ENCODE data around the gene LNX2. TPM values are rescaled to one million over a fixed set of nuclear protein-coding genes. Genes with fewer than 3 reads are reported as not detected.
A peak's percentile ranks its signal among the peaks of the same experiment; 100 is the strongest.

The LNX2 gene
- polyA plus RNA-seq, 1 donor (not counting 4 experiments of a cell fraction or from before 2014, with no cell fraction given): 17.0 TPM

DNA sequence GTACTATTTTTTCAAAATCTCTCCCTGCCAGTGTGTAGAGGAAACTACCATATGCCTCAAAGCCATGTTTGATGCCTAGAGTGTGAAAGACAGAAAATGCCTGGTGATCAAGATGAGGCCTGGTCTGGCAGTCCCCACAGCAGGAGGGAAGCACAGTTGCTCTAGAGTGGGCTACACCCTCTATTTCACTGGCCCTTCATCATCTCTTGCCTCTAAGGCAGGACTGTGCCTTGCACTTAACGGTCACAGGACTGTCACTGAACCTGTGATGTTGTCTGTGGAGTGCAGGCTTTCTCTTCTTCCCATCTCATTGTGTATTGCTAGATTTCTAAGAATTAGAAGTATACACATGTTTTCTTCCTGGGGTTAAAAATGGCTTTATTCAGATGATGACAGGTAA, 17.7 kb upstream of the LNX2 start:
- no peaks in the 10 kb centered on the region for H3K27me3 ChIP-seq (ENCODE audit: control insufficient read depth, extremely low read depth, insufficient read depth, low read length)
- DNase-seq (ENCODE audit: low read depth, low spot score): no peak
- no peak overlapping the region for H3K4me3 ChIP-seq (ENCODE audit: control insufficient read depth in 2 of 3, extremely low read depth in 1 of 3, insufficient read depth in 2 of 3, low read depth in 1 of 3, low read length in 3 of 3)
- FAIRE-seq: no peak
- H3K9me1 ChIP-seq (ENCODE audit: control insufficient read depth, extremely low read depth, insufficient read depth, low read length): no peaks in the 10 kb centered on the region
- H3K4me2 ChIP-seq (ENCODE audit: control insufficient read depth, extremely low read depth, insufficient read depth, low read depth, low read length): no peak overlapping the region
- peaks cover 0 to 2% of the 10 kb centered on the region in 2 experiments for H3K36me3 ChIP-seq (ENCODE audit: control insufficient read depth in 2 of 2, extremely low read depth in 1 of 2, insufficient read depth in 2 of 2, low read length in 2 of 2)
- H3K4me1 ChIP-seq (ENCODE audit: control insufficient read depth, extremely low read depth, insufficient read depth, low read length): peaks cover 63% of the 10 kb centered on the region
- TF ChIP-seq, protein P1, sequence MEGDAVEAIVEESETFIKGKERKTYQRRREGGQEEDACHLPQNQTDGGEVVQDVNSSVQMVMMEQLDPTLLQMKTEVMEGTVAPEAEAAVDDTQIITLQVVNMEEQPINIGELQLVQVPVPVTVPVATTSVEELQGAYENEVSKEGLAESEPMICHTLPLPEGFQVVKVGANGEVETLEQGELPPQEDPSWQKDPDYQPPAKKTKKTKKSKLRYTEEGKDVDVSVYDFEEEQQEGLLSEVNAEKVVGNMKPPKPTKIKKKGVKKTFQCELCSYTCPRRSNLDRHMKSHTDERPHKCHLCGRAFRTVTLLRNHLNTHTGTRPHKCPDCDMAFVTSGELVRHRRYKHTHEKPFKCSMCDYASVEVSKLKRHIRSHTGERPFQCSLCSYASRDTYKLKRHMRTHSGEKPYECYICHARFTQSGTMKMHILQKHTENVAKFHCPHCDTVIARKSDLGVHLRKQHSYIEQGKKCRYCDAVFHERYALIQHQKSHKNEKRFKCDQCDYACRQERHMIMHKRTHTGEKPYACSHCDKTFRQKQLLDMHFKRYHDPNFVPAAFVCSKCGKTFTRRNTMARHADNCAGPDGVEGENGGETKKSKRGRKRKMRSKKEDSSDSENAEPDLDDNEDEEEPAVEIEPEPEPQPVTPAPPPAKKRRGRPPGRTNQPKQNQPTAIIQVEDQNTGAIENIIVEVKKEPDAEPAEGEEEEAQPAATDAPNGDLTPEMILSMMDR (optimal IDR thresholded peaks at IDR 0.05 in 1 of 3, IDR thresholded peaks at IDR 0.05 in 1 of 3, conservative IDR thresholded peaks at IDR 0.05 in 1 of 3; ENCODE audit: extremely low read depth in 1 of 3, insufficient read depth in 2 of 3, low read length in 3 of 3): no peak
- TF ChIP-seq EZH2 (IDR thresholded peaks at IDR 0.05; ENCODE audit: low read length): no peak
- no peaks in the 10 kb centered on the region for H3K9me3 ChIP-seq (ENCODE audit: control insufficient read depth, low read depth, low read length)
- peaks cover 39% of the 10 kb centered on the region for H3K79me2 ChIP-seq (ENCODE audit: control insufficient read depth, insufficient read depth, low read length)
- H4K20me1 ChIP-seq (ENCODE audit: control insufficient read depth, extremely low read depth, insufficient read depth, low read length): no peaks in the 10 kb centered on the region
- dilution Hi-C loops (cut with MboI; ENCODE audit: extremely low pct_ligation_motif_present, low sequenced_read_pairs): no loop called here
- no peak overlapping the region for H3K9ac ChIP-seq (ENCODE audit: control insufficient read depth, extremely low read depth, insufficient read depth, low read length)
- H2AFZ ChIP-seq (ENCODE audit: control insufficient read depth, low read length): no peak overlapping the region
- no peak overlapping the region for H3K27ac ChIP-seq (ENCODE audit: control insufficient read depth, insufficient read depth, low read length)

DNA sequence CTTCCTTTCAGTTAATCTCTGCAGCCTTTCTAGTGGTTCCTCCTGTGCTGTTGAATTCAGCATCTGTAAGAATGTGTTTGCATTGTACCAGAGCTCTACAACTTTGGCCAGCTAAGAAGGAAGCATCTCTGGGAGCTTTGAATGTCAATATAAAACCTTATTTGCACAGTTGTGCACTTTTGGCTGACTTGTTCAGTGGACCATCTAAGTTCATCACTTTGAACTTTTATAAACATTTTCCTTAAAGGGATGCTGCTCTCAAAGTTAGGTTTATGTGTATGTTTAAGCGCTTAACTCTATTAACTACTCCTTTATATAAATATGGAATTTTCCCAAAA, 16.9 kb upstream of the LNX2 start:
- H3K79me2 ChIP-seq (ENCODE audit: control insufficient read depth, insufficient read depth, low read length): peaks cover 41% of the 10 kb centered on the region
- FAIRE-seq: no peak
- H3K4me2 ChIP-seq (ENCODE audit: control insufficient read depth, extremely low read depth, insufficient read depth, low read depth, low read length): peak overlapping the region; percentile 49

More for the DNA sequence above, 16.9 kb upstream of the LNX2 start:
- no peaks in the 10 kb centered on the region for H3K9me1 ChIP-seq (ENCODE audit: control insufficient read depth, extremely low read depth, insufficient read depth, low read length)
- dilution Hi-C loops (cut with MboI; ENCODE audit: extremely low pct_ligation_motif_present, low sequenced_read_pairs): no loop called here
- no peak overlapping the region for H2AFZ ChIP-seq (ENCODE audit: control insufficient read depth, low read length)
- H3K9ac ChIP-seq (ENCODE audit: control insufficient read depth, extremely low read depth, insufficient read depth, low read length): no peak overlapping the region
- no peak for TF ChIP-seq EZH2 (IDR thresholded peaks at IDR 0.05; ENCODE audit: low read length)
- TF ChIP-seq, protein P1 (optimal IDR thresholded peaks at IDR 0.05 in 1 of 3, IDR thresholded peaks at IDR 0.05 in 1 of 3, conservative IDR thresholded peaks at IDR 0.05 in 1 of 3; ENCODE audit: extremely low read depth in 1 of 3, insufficient read depth in 2 of 3, low read length in 3 of 3): no peak
- no peak for DNase-seq (ENCODE audit: low read depth, low spot score)
- peaks cover 61% of the 10 kb centered on the region for H3K4me1 ChIP-seq (ENCODE audit: control insufficient read depth, extremely low read depth, insufficient read depth, low read length)
- H4K20me1 ChIP-seq (ENCODE audit: control insufficient read depth, extremely low read depth, insufficient read depth, low read length): no peaks in the 10 kb centered on the region
- peaks cover 0 to 2% of the 10 kb centered on the region in 2 experiments for H3K36me3 ChIP-seq (ENCODE audit: control insufficient read depth in 2 of 2, extremely low read depth in 1 of 2, insufficient read depth in 2 of 2, low read length in 2 of 2)
- H3K27me3 ChIP-seq (ENCODE audit: control insufficient read depth, extremely low read depth, insufficient read depth, low read length): no peaks in the 10 kb centered on the region
- peak overlapping the region; percentile 10 for H3K27ac ChIP-seq (ENCODE audit: control insufficient read depth, insufficient read depth, low read length)
- no peaks in the 10 kb centered on the region for H3K9me3 ChIP-seq (ENCODE audit: control insufficient read depth, low read depth, low read length)
- no peak overlapping the region for H3K4me3 ChIP-seq (ENCODE audit: control insufficient read depth in 2 of 3, extremely low read depth in 1 of 3, insufficient read depth in 2 of 3, low read depth in 1 of 3, low read length in 3 of 3)
